ENCODE measurements around the gene DHRS1.

- TF ChIP-seq, protein P1, sequence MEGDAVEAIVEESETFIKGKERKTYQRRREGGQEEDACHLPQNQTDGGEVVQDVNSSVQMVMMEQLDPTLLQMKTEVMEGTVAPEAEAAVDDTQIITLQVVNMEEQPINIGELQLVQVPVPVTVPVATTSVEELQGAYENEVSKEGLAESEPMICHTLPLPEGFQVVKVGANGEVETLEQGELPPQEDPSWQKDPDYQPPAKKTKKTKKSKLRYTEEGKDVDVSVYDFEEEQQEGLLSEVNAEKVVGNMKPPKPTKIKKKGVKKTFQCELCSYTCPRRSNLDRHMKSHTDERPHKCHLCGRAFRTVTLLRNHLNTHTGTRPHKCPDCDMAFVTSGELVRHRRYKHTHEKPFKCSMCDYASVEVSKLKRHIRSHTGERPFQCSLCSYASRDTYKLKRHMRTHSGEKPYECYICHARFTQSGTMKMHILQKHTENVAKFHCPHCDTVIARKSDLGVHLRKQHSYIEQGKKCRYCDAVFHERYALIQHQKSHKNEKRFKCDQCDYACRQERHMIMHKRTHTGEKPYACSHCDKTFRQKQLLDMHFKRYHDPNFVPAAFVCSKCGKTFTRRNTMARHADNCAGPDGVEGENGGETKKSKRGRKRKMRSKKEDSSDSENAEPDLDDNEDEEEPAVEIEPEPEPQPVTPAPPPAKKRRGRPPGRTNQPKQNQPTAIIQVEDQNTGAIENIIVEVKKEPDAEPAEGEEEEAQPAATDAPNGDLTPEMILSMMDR (optimal IDR thresholded peaks at IDR 0.05 in 1 of 3, IDR thresholded peaks at IDR 0.05 in 1 of 3, conservative IDR thresholded peaks at IDR 0.05 in 1 of 3; ENCODE audit: extremely low read depth in 1 of 3, insufficient read depth in 2 of 3, low read length in 3 of 3) = no peak
- TF ChIP-seq EZH2 (IDR thresholded peaks at IDR 0.05; ENCODE audit: low read length) = no peak
Measured at GRCh38 chr14:24270537-24271133, 28.9 kb downstream of the DHRS1 start.

All from keratinocyte (primary cell).